ENCODE data around the gene ARHGEF28.

The ARHGEF28 gene

GRCh38 chr5:73687357-73687756 is 61.4 kb downstream of the ARHGEF28 start:
- no peak for TF ChIP-seq ZNF274 (IDR thresholded peaks at IDR 0.05; ENCODE audit: low read depth, low read length)
- H3K4me3 ChIP-seq (ENCODE audit: low read length): no peak overlapping the region

GRCh38 chr5:73690015-73690414 is 64.0 kb downstream of the ARHGEF28 start:
- H3K4me3 ChIP-seq (ENCODE audit: low read length): no peak overlapping the region
- TF ChIP-seq ZNF274 (IDR thresholded peaks at IDR 0.05; ENCODE audit: low read depth, low read length): no peak

- H3K4me3 ChIP-seq (ENCODE audit: low read length): no peak overlapping the region
- TF ChIP-seq ZNF274 (IDR thresholded peaks at IDR 0.05; ENCODE audit: low read depth, low read length): no peak
These were observed 65.5 kb downstream of the ARHGEF28 start for GRCh38 chr5:73691302-73692080.

- no peak overlapping the region for H3K4me3 ChIP-seq (ENCODE audit: low read length)
- no peak for TF ChIP-seq ZNF274 (IDR thresholded peaks at IDR 0.05; ENCODE audit: low read depth, low read length)
These were observed 66.2 kb downstream of the ARHGEF28 start for GRCh38 chr5:73692166-73692640.

GRCh38 chr5:73692981-73693380 is 67.0 kb downstream of the ARHGEF28 start:
- no peak overlapping the region for H3K4me3 ChIP-seq (ENCODE audit: low read length)
- no peak for TF ChIP-seq ZNF274 (IDR thresholded peaks at IDR 0.05; ENCODE audit: low read depth, low read length)

GRCh38 chr5:73693573-73694061 is 67.6 kb downstream of the ARHGEF28 start:
- H3K4me3 ChIP-seq (ENCODE audit: low read length): no peak overlapping the region
- no peak for TF ChIP-seq ZNF274 (IDR thresholded peaks at IDR 0.05; ENCODE audit: low read depth, low read length)

GRCh38 chr5:73694089-73694488 is 68.1 kb downstream of the ARHGEF28 start:
- TF ChIP-seq ZNF274 (IDR thresholded peaks at IDR 0.05; ENCODE audit: low read depth, low read length): no peak
- H3K4me3 ChIP-seq (ENCODE audit: low read length): no peak overlapping the region

GRCh38 chr5:73698011-73698410 is 72.0 kb downstream of the ARHGEF28 start:
- no peak for TF ChIP-seq ZNF274 (IDR thresholded peaks at IDR 0.05; ENCODE audit: low read depth, low read length)
- H3K4me3 ChIP-seq (ENCODE audit: low read length): no peak overlapping the region

- H3K4me3 ChIP-seq (ENCODE audit: low read length): no peak overlapping the region
- no peak for TF ChIP-seq ZNF274 (IDR thresholded peaks at IDR 0.05; ENCODE audit: low read depth, low read length)
These were observed 75.6 kb downstream of the ARHGEF28 start for GRCh38 chr5:73701566-73701965.

- no peak overlapping the region for H3K4me3 ChIP-seq (ENCODE audit: low read length)
- no peak for TF ChIP-seq ZNF274 (IDR thresholded peaks at IDR 0.05; ENCODE audit: low read depth, low read length)
These were observed 76.5 kb downstream of the ARHGEF28 start for GRCh38 chr5:73702534-73702933.

GRCh38 chr5:73702951-73703350 is 77.0 kb downstream of the ARHGEF28 start:
- no peak for TF ChIP-seq ZNF274 (IDR thresholded peaks at IDR 0.05; ENCODE audit: low read depth, low read length)
- no peak overlapping the region for H3K4me3 ChIP-seq (ENCODE audit: low read length)

- no peak overlapping the region for H3K4me3 ChIP-seq (ENCODE audit: low read length)
- TF ChIP-seq ZNF274 (IDR thresholded peaks at IDR 0.05; ENCODE audit: low read depth, low read length): no peak
These were observed 79.4 kb downstream of the ARHGEF28 start for GRCh38 chr5:73705364-73705763.

GRCh38 chr5:73706963-73707362 is 81.0 kb downstream of the ARHGEF28 start:
- no peak overlapping the region for H3K4me3 ChIP-seq (ENCODE audit: low read length)
- TF ChIP-seq ZNF274 (IDR thresholded peaks at IDR 0.05; ENCODE audit: low read depth, low read length): no peak

- no peak overlapping the region for H3K4me3 ChIP-seq (ENCODE audit: low read length)
- TF ChIP-seq ZNF274 (IDR thresholded peaks at IDR 0.05; ENCODE audit: low read depth, low read length): no peak
These were observed 83.6 kb downstream of the ARHGEF28 start for GRCh38 chr5:73709536-73710129.

- no peak for TF ChIP-seq ZNF274 (IDR thresholded peaks at IDR 0.05; ENCODE audit: low read depth, low read length)
- H3K4me3 ChIP-seq (ENCODE audit: low read length): no peak overlapping the region
These were observed 90.3 kb downstream of the ARHGEF28 start for GRCh38 chr5:73716284-73716808.

Measured in GM08714 (cell line).